K562 (cell line): Measurements from ENCODE around the gene GRAMD1B. TPM values are rescaled to one million over a fixed set of nuclear protein-coding genes. Genes with fewer than 3 reads are reported as not detected.

Source experiments
- ATAC-seq: fragments of 200-7000 bp; cut with Tn5 transposase; 3 replicates; pipeline ENCODE4 v1.9.1; 2020; ENCODE audit warnings: moderate library complexity
- BruUV-seq: library from RNA; stranded (reverse); fragments of 400-500 nt; replicated peaks from 2 replicates; lab custom pipeline; 2021; lab: Mats Ljungman, UMichigan
- CTCF ChIA-PET: fragments of 300-600 bp; formaldehyde crosslinking; extraction: SDS; loops from one replicate; lab custom pipeline; 2021; ENCODE audit warnings: low intra/inter-chr PET ratio; lab: Yijun Ruan, JAX
- POLR2A ChIA-PET: fragments of 300-600, 350-650 bp; sonication (Branson Sonifier 250); formaldehyde crosslinking; extraction: SDS; loops from one replicate; lab custom pipeline; 2021; ENCODE audit warnings: antibody characterized with exemption, inconsistent platforms; lab: Yijun Ruan, JAX
- DNase-seq, 4 experiments: peaks; one replicate each; pipeline versions ENCODE4 v3.0.0 to v3.0.0-alpha.2; 2011 to 2018; ENCODE audit warnings: low spot score in 3 of 4, mixed read lengths in 3 of 4; ENCODE audit errors: extremely low read depth in 1 of 4
- FAIRE-seq: peaks from 2 replicates; lab custom pipeline; 2011; peaks lifted over from hg19 to GRCh38; lab: Jason Lieb, UNC
- H2AFZ ChIP-seq: 2 replicates; pipeline ENCODE4 v1.6.0; 2011; ENCODE audit warnings: low read depth, low read length, control low read depth, inconsistent platforms
- H3K27ac ChIP-seq: fragments of 200-600 bp; 3 replicates; pipeline ENCODE4 v1.8.0; 2011; ENCODE audit warnings: low read depth, mild to moderate bottlenecking, control low read depth, inconsistent platforms, low read length, moderate library complexity, mixed read lengths; ENCODE audit errors: extremely low read depth
- H3K27me3 ChIP-seq, 2 experiments: fragments of 300-600 bp in 1 of 2; 2 replicates in 1 of 2; 3 replicates in 1 of 2; pipeline versions ENCODE4 v1.6.0 to v1.8.0; 2011; ENCODE audit warnings: inconsistent platforms in 2 of 2, low read length in 2 of 2, mild to moderate bottlenecking in 1 of 2, mixed read lengths in 1 of 2, moderate library complexity in 1 of 2; ENCODE audit not compliant: control insufficient read depth in 2 of 2, insufficient read depth in 2 of 2
- H3K36me3 ChIP-seq: fragments of 300-600 bp; 3 replicates; pipeline ENCODE4 v1.8.0; 2011; ENCODE audit warnings: mild to moderate bottlenecking, low read length, inconsistent platforms; ENCODE audit not compliant: control insufficient read depth, insufficient read depth
- H3K4me1 ChIP-seq, 2 experiments: fragments of 200-600 bp in 1 of 2; replicated peaks in 1 of 2; 2 replicates in 1 of 2; 3 replicates in 1 of 2; pipeline versions ENCODE4 v1.5.1 to v1.8.0; 2011; ENCODE audit warnings: inconsistent platforms in 2 of 2, low read length in 2 of 2, mild to moderate bottlenecking in 1 of 2, mixed read lengths in 1 of 2, moderate library complexity in 1 of 2; ENCODE audit not compliant: control insufficient read depth in 2 of 2, insufficient read depth in 2 of 2
- H3K4me2 ChIP-seq: 2 replicates; pipeline ENCODE4 v1.6.1; 2011; ENCODE audit warnings: low read length, control low read depth, inconsistent platforms, mixed read lengths; ENCODE audit not compliant: insufficient read depth
- H3K4me3 ChIP-seq: fragments of 200-600 bp; sonication (generic), shearing (Covaris generic); 2 replicates; pipeline ENCODE4 v1.5.1; 2016; ENCODE audit warnings: control low read depth, inconsistent platforms
- H3K79me2 ChIP-seq: fragments of 200-600 bp; 3 replicates; pipeline ENCODE4 v1.8.0; 2011; ENCODE audit warnings: low read length, inconsistent platforms; ENCODE audit not compliant: control insufficient read depth, insufficient read depth
- H3K9ac ChIP-seq, 2 experiments: 2 replicates each; pipeline versions ENCODE4 v1.6.0 to v1.6.1; 2011; ENCODE audit warnings: low read depth in 2 of 2, low read length in 2 of 2, control low read depth in 1 of 2, inconsistent platforms in 1 of 2, mild to moderate bottlenecking in 1 of 2, mixed read lengths in 1 of 2; ENCODE audit not compliant: insufficient read depth in 1 of 2
- H3K9me1 ChIP-seq: one replicate; pipeline ENCODE4 v1.6.0; 2011; ENCODE audit warnings: inconsistent platforms, mild to moderate bottlenecking, low read length, moderate library complexity; ENCODE audit not compliant: control insufficient read depth, insufficient read depth
- H3K9me3 ChIP-seq: replicated peaks from 2 replicates; pipeline ENCODE4 v1.5.1; 2011; ENCODE audit warnings: low read depth, low read length, inconsistent platforms; ENCODE audit not compliant: control insufficient read depth, insufficient read depth
- H4K20me1 ChIP-seq: replicated peaks from 2 replicates; pipeline ENCODE4 v1.6.1; 2011; ENCODE audit warnings: low read length, inconsistent platforms, mixed read lengths; ENCODE audit not compliant: control insufficient read depth, insufficient read depth
- DACH1 ChIP-seq: fragments of 450-650 bp; IDR thresholded peaks from 2 replicates; pipeline ENCODE4 v1.6.1; 2018; ENCODE audit not compliant: partially characterized antibody
- KLF16 ChIP-seq: IDR thresholded peaks from 2 replicates; pipeline ENCODE4 v1.6.1; 2016; ENCODE audit warnings: antibody characterized with exemption
- SIRT6 ChIP-seq: IDR thresholded peaks from one replicate; pipeline ENCODE4 v1.6.1; 2012; ENCODE audit warnings: low read depth, mild to moderate bottlenecking, control low read depth, inconsistent platforms, low read length, moderate library complexity
- ZNF184 ChIP-seq: sonication (generic); formaldehyde crosslinking; IDR thresholded peaks from 2 replicates; pipeline ENCODE4 v1.5.0; 2020; ENCODE audit warnings: missing genetic modification reagents
- WGBS: fragments of 100-300 bp; shearing (Covaris generic); methylation state at CpG from one replicate; pipeline ENCODE4 v1.1.6; 2016; ENCODE audit warnings: low coverage, mixed read lengths; ENCODE audit not compliant: insufficient coverage; ENCODE audit errors: missing lambda C conversion rate; 5-methylcytosine and 5-hydroxymethylcytosine counted together
- in situ Hi-C: fragments of 300-500 bp; cut with MboI; formaldehyde crosslinking; loops from 4 replicates; pipeline ENCODE4 v1.15.0; 2018; ENCODE audit warnings: inconsistent platforms, mixed read lengths
- intact Hi-C: fragments of 100-400 bp; cut with micrococcal nuclease; formaldehyde crosslinking; loops from 2 replicates; pipeline ENCODE4 v1.14.2; 2022
- polyA plus RNA-seq, 8 experiments: library from polyadenylated mRNA; depleted of rRNA in 4 of 8; stranded (reverse) in 5 of 8; unstranded in 3 of 8; fragments of >200 nt; fragmentation: Nextera tagmentation in 2 of 8; fragmentation: Illumina TruSeq in 1 of 8; extraction: Ambion mirVana in 2 of 8; extraction: Trizol in 1 of 8; gene quantifications; 2 replicates each; pipeline versions ENCODE4 v1.2.1 to v1.2.3, GENCODE V29; 2011 to 2014; ENCODE audit warnings: inconsistent platforms in 1 of 8, missing spikeins in 1 of 8
- total RNA-seq, 7 experiments: library from RNA; depleted of rRNA in 6 of 7; stranded (reverse); fragments of >200 nt in 6 of 7; fragmentation: Illumina TruSeq in 2 of 7; extraction: Trizol in 2 of 7; gene quantifications; 2 replicates each; pipeline versions ENCODE4 v1.2.1 to v1.2.3, GENCODE V29; 2011 to 2021; ENCODE audit warnings: low replicate concordance in 1 of 7
- TF ChIP-seq, protein P1 (sequence below): fragments of 150-350 bp; IDR thresholded peaks from 2 replicates; pipeline ENCODE4 v1.6.1; 2014; ENCODE audit warnings: low read depth, mild to moderate bottlenecking, low read length, borderline replicate concordance
- TF ChIP-seq, protein P2 (sequence below), 2 experiments: fragments of 450-650 bp; conservative IDR thresholded peaks; 2 replicates each; pipeline ENCODE4 v1.6.1; 2017; ENCODE audit warnings: mild to moderate bottlenecking in 2 of 2, moderate library complexity in 2 of 2
- TF ChIP-seq, protein P3 (sequence below), 2 experiments: IDR thresholded peaks in 1 of 2; conservative IDR thresholded peaks in 1 of 2; 2 replicates each; pipeline ENCODE4 v1.6.1; 2016; ENCODE audit warnings: low read depth in 2 of 2, mild to moderate bottlenecking in 1 of 2, missing compliant biosample characterization in 1 of 2, missing genetic modification characterization in 1 of 2, moderate library complexity in 1 of 2

The GRAMD1B gene
- total and polyA plus RNA-seq, 9 of the 15 experiments (the other 6 are each of a cell fraction or from before 2014, with no cell fraction given) = 0.31 TPM; not detected in 8

DNA sequence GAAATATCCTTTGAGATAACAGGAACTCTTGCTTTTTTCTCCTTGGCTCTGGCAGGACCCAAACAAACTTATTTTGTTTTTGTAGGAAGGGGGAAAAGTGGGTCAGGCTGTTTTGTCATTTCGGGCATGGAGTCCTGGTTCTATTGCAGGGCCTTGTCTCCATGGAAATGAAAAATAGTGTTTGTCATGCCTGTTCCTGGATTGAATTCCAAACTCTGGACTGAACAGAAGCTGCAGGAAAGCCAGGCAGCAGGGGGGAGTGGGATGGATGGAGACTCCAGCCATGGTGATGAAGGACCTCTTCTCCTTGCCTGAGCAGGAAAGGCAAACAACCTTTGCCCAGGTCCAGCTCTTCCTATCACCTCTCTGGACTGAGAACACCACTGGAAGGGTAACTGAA is 137.4 kb downstream of the GRAMD1B start:
- 0% methylated on average over 1 of the region's 1 CpG for WGBS
- Histone ChIP-seq H2AFZ (no peak overlapping the region), H3K4me3 (no peak overlapping the region), H3K36me3 (no peaks in the 10 kb centered on the region), H3K79me2 (no peaks in the 10 kb centered on the region), H3K4me2 (no peak overlapping the region), H3K9me1 (no peaks in the 10 kb centered on the region), H3K9me3 (no peaks in the 10 kb centered on the region), H3K9ac (no peak overlapping the region), H3K27ac (no peak overlapping the region), H4K20me1 (no peaks in the 10 kb centered on the region), H3K27me3 (peaks cover 0 to 20% of the 10 kb centered on the region in 2 experiments; a peak in 4 of 5 replicates), H3K4me1 (no peaks in the 10 kb centered on the region)
- no peak for DNase-seq
- no peak for FAIRE-seq
- no TSS peak for BruUV-seq
- ChIA-PET CTCF (no interaction called here), POLR2A (no interaction called here)
- no peak for ATAC-seq
- in situ Hi-C loops = no loop called here
- TF ChIP-seq, protein P1, sequence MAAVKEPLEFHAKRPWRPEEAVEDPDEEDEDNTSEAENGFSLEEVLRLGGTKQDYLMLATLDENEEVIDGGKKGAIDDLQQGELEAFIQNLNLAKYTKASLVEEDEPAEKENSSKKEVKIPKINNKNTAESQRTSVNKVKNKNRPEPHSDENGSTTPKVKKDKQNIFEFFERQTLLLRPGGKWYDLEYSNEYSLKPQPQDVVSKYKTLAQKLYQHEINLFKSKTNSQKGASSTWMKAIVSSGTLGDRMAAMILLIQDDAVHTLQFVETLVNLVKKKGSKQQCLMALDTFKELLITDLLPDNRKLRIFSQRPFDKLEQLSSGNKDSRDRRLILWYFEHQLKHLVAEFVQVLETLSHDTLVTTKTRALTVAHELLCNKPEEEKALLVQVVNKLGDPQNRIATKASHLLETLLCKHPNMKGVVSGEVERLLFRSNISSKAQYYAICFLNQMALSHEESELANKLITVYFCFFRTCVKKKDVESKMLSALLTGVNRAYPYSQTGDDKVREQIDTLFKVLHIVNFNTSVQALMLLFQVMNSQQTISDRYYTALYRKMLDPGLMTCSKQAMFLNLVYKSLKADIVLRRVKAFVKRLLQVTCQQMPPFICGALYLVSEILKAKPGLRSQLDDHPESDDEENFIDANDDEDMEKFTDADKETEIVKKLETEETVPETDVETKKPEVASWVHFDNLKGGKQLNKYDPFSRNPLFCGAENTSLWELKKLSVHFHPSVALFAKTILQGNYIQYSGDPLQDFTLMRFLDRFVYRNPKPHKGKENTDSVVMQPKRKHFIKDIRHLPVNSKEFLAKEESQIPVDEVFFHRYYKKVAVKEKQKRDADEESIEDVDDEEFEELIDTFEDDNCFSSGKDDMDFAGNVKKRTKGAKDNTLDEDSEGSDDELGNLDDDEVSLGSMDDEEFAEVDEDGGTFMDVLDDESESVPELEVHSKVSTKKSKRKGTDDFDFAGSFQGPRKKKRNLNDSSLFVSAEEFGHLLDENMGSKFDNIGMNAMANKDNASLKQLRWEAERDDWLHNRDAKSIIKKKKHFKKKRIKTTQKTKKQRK = no peak
- no peak for TF ChIP-seq ZNF184
- no peak for TF ChIP-seq KLF16
- no peak for TF ChIP-seq SIRT6
- TF ChIP-seq, protein P2, sequence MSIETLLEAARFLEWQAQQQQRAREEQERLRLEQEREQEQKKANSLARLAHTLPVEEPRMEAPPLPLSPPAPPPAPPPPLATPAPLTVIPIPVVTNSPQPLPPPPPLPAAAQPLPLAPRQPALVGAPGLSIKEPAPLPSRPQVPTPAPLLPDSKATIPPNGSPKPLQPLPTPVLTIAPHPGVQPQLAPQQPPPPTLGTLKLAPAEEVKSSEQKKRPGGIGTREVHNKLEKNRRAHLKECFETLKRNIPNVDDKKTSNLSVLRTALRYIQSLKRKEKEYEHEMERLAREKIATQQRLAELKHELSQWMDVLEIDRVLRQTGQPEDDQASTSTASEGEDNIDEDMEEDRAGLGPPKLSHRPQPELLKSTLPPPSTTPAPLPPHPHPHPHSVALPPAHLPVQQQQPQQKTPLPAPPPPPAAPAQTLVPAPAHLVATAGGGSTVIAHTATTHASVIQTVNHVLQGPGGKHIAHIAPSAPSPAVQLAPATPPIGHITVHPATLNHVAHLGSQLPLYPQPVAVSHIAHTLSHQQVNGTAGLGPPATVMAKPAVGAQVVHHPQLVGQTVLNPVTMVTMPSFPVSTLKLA (conservative IDR thresholded peaks at IDR 0.05) = no peak
- TF ChIP-seq, protein P3, sequence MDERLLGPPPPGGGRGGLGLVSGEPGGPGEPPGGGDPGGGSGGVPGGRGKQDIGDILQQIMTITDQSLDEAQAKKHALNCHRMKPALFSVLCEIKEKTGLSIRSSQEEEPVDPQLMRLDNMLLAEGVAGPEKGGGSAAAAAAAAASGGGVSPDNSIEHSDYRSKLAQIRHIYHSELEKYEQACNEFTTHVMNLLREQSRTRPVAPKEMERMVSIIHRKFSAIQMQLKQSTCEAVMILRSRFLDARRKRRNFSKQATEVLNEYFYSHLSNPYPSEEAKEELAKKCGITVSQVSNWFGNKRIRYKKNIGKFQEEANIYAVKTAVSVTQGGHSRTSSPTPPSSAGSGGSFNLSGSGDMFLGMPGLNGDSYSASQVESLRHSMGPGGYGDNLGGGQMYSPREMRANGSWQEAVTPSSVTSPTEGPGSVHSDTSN (CRISPR knock-in tag; IDR thresholded peaks at IDR 0.05; ENCODE audit: low read depth) = no peak
- TF ChIP-seq, protein P3 (tag; conservative IDR thresholded peaks at IDR 0.05; ENCODE audit: low read depth) = no peak
- TF ChIP-seq DACH1 = no peak
- intact Hi-C loops = no loop called here
